Measurements from ENCODE around the gene AK5.
A peak's percentile ranks its signal among the peaks of the same experiment; 100 is the strongest.

AK5 gene
- total RNA-seq = 14.5 to 30.8 (median 25.9) reads per million in 4 donors

- DNase-seq = peak in 4 of 5 donors; percentile 4 to 28 (median 19)
Observed at GRCh38 chr1:77281491-77282186, at the start of gene AK5. Gene AK5 (plus strand): TSS chr1:77282019. CDS start chr1:77282314, 295 bp downstream.

GRCh38 chr1:77232829-77233228 lies 49.0 kb upstream of the AK5 start:
- no peak for DNase-seq

- no peak for DNase-seq
Observed at GRCh38 chr1:77234096-77234495, 47.7 kb upstream of the AK5 start.

GRCh38 chr1:77234943-77235342 lies 46.9 kb upstream of the AK5 start:
- no peak for DNase-seq

DNA sequence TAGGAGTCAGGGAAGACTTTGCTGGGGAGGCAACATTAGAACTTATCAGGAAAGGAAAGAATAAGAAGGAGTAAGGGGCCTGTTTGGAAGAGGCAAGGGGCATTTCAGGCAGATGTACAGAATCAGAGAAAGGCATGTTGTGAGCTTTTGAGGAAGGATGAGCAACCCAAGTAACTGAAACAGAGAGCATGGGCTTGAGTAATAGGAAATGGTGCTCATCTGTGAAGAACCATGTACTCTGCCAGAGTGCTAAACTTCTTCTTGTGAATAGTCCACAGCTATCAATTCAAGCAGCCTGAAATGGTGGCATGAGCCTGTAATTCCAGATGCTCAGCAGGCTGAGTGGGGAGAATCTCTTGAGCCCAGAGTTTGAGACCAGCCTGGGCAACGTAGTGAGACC lies 43.4 kb upstream of the AK5 start:
- DNase-seq = no peak

DNA sequence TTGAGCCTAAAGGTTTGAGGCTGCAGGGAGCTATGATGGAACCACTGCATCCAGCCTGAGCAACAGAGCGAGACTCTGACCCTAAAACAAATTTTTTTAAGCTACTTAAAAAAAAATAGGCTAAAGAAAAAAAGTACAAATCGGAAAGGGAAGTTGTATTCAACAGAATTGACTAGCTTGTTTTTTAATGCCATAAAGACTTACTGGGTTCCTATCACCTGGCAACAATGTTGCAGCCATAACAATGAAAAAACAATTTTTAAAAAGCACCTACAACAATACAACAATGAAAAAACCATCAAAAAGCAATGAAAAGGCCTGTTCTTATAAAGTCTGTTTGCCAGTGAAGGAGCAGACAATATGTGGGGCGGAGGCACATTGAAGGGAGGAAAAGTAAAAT lies 42.5 kb upstream of the AK5 start:
- DNase-seq = no peak

DNA sequence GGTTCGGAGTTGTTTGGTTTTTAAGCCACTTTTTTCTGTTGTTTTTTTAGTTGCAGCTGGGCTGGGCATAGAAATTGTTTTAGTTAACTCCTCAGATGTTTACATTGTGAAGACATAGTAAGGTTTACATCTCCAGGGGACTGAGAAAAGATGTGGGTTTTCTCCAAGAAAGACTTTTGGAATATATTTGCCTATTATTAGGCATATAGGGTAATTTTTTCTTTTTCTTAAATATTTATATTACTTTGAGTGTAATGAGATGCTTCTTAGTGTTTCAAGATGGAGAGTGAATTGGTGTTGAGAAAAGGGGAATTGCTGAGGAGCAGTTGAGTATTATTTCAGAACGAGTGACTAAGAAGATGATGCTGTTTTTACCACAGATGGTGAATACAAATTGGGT lies 36.0 kb upstream of the AK5 start:
- no peak for DNase-seq

- no peak for DNase-seq
Observed at GRCh38 chr1:77250126-77250525, 31.7 kb upstream of the AK5 start.

DNA sequence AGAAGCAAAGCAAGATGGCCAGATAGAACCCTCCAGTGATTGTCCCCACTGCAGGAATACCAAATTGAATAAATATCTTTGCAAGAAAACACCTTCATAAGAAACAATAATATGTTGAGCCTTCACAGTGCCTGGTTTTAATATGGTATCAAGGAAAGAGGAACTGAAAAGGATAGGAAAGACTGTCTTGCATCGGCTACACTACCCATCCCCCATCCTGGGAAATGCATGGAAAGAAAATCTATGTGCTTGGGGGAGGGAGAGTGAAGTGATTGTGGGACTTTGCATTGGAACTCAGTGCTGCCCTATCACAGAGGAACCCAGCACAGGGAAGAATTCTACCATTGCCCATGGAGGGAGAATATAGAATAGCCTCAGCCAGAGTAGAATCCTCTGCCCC lies 28.6 kb upstream of the AK5 start:
- no peak for DNase-seq

- no peak for DNase-seq
Observed at GRCh38 chr1:77263708-77264107, 18.1 kb upstream of the AK5 start.

DNA sequence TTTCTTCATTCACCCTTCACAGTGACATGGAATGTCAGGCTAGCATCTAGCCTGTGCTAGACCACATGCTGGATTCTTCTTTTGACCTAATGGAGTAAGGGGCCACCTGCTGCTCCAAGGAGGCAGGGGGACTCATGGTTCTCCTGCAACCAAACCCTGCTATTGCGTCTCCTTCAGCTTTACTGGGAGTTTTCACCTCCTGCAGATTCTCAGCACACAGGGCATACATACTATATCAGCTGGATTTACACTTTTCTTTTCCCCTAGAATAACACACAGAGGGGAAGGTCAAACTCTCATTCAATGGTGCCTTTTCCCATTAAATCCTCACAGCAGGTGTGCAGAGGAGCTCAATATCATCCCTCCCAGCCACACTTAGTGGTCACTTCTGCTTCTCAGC lies 16.6 kb upstream of the AK5 start:
- no peak for DNase-seq

DNA sequence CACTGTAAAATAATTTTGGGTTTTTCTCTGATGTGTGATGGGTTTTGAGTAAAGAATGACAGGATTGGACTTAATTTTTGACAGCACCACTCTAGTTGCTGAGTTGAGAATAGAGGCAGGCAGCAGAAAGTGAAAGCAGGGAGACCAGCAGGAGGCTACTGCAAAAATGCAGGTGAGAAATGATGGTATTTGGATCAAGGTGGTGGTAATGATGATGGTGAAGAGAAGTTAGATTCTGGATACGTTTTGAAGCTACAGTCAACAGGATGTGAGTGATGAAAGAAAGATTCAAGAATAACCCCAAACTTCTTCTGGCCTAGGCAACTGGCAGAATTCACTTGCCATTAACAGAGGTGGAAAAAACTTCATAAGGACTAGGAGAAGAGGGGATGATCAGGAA lies 14.8 kb upstream of the AK5 start:
- no peak for DNase-seq

DNA sequence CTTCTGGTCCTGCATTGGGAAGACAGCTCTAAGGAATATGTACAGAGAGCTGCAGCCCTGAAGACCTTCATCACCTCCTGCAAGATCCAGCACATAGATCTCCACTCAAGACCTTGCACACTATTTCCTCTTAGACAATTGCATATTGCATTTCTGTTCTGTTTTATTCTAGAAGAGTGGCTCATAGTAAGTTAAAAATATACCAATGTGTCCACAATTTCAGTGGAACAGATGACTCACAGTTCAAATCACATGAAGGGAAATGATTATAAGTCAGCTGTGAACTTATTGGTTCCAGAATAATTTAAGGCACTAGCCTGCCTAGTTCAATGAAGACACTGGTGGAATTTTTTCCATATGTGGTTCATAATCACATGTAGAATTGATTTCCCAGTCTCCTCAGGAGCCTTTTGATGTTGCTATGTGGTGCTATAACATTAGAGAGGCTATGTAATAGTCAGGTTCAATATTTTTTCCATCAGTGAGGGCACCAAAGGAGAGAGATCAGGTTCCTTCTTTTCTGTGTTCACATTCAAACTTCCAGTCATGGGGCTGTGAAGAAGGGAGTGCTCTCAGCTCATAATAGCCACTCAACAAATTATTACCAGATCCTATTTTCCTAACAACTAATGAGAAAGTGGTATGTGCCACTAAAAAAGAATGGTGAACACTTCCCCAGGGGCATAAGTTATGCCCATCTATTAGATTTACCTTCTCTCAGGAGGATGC lies 9.8 kb upstream of the AK5 start:
- no peak for DNase-seq

DNA sequence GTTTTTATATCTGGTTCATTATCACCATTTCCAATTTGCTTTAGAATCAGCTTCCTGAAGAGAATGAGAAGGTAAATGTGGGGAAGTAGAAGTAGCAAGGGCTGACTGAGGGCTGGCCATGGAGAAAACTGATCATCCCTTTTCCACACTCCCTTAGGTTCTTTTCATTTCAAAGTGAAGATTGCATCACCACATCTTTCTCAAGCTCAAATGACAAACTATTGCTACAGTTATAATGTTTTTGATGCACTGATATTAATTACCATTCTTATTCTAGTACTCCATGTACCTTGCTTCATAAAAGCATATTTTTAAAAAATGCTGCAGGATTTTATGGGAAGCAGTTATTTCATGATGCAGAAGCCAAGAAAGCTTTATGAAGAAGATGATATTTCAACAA lies 7.9 kb upstream of the AK5 start:
- no peak for DNase-seq

GRCh38 chr1:77275194-77275593 lies 6.6 kb upstream of the AK5 start:
- DNase-seq = no peak

DNA sequence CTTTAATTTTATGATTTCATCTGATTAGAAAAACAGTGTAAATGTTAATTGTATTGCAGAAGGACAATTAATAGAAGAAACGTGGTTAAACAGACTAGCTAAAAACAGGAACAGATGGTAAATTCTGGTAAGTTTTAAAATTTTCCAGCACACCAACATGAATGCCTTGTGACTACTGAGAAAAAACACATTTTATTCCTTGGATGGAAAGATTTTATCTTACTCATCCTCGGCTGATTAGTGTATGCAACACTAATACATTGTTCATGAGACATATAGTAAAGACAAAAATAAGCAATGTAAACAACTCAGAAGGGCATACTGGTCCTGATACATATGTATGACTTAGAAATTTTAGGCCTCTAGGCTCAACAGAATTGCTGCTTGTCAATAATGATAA lies 4.9 kb upstream of the AK5 start:
- DNase-seq = no peak

DNA sequence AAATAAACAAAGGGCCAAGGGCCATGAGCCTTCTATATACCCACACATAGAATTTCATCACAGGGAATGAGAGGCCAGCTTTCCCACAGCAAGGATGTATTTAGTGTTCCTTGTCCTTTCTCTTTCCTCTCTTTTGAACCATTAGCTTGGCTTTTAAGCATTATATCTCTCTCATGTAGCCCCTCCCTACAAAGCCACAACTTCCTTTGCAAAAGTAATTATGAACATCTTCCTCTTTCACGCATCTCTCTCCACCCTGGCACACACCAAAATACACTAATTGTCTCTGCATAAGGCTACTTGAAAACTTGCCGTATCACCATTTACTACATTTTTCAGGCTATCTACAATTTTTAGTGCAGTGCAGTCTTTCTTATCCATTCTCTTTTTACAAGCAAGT lies 1.9 kb upstream of the AK5 start:
- DNase-seq = no peak

DNA sequence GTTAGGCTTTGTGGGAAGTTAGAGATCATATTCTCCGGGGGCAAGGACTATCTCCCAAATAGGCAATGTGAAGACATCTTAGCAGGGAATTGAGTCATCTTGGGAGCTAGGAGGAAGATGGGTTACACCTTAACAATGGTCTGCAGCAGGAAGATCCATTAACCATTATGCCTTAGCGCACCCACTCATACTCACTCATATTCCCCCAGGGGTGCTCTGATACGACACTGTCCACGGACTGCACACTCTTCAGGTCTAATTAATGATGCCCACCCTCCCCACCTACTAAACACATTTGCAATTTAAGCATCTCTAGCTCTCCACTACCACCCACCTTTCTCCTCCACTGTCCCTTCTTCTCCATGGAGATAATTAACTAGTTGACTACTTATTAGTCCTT lies 857 bp upstream of the AK5 start:
- no peak for DNase-seq

DNA sequence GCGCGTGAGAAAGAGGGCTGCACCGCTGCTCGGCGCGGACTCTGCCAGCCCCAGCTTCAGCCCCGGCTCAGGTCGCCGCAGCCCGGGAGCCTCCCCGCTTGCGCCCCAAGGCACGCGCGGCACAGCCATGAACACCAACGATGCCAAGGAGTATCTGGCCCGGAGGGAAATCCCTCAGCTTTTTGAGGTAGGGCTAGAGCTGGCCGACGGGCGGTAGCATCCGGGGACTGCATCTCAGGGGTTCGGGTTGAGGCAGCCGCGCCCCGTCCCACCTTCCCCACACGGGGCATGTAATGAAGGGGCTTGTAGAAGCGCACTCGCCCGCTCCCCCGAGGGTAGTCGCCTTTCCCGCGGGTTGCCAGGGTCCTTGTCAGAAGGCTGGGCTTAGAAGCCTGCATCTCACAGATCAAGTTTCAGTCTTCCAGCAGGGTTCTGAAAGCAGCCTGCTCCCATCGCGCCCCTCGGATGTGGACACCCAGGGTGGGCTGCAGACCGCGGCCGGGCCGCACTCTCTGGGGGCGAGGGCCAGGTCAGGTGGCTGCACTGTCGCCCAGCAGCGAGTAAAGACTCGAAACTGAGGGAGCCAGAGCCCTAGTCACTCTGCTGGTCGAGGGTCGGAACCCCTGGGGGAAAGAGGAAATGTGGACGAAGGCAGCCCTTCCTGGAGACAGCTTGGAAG lies 507 bp downstream of the AK5 start:
- DNase-seq = peak in 4 of 5 donors; percentile 4 to 12 (median 6)

DNA sequence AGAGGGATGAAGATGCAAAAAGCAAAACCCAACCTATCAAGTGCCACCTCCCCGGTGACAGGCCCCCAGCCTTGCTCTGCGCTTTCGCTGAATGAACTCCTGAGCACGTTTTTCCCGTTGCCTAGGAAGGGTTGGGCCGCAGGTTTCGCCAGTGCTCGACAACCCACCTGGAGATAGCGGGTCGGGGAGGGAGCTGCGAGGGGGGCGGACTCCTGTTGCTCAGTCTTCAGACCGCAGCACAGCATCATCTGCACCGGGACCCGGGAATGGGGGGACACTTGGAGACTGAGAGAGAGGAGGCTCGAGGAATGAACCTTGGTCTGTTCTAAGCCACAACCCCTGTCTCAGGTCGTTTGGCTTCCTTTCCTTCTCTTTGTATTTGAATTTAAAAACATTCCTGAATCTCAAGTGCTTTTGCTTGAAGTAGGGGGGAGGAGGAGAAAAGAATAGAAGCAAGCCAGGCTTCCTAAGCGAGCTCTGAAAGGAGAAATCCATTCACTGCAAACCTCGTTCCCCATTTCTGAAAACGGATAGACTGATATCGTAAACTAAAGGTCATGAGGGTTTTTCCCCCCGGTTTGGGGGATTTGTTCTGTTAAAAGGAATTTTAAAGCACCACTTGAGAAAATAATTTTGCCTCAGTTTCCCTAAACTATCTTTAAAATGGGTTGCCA lies 1.2 kb downstream of the AK5 start:
- DNase-seq = no peak

DNA sequence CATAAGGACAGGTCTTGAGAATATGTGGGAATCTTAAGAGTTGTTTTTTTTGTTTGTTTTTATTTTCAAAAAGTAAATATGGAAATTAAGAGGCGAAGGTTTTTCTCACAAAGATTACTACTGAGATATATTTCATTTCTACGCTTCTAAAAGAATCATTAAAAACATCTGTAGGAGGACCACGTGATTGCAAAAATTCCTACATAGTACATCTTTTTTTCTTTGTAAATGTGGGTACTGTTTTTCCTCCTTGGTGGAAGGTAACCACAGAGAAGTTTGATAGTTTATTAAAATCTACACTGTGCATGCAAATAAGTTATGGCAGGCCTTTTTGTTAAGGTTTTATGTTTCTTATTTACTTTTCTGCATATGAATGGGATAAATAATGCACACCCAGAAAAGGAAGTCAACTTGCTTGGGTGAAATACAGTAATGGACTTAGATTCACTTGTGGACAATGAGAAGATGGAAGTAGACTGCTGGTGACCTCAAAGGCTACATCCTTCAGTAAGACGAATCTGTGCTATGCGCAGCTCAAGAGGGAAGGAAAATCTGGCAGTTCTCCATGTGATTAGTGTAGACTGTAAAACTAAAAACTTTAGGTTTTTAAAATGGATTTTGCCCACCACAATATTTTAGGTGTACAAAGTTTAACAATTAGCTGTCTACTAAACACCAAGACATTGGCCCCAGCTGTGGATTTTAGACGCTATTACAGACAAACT lies 2.0 kb downstream of the AK5 start:
- no peak for DNase-seq

GRCh38 chr1:77287535-77287934 lies 5.7 kb downstream of the AK5 start:
- no peak for DNase-seq

GRCh38 chr1:77288275-77288674 lies 6.5 kb downstream of the AK5 start:
- no peak for DNase-seq

All from T-helper 1 cell (primary cell).